Pancreas (tissue), 10 donors: Measurements from ENCODE around the gene PRKAG3. TPM values are rescaled to one million over a fixed set of nuclear protein-coding genes. Genes with fewer than 3 reads are reported as not detected.

Source experiments
- ATAC-seq, 4 donors: fragments of 200-7000 bp; cut with Tn5 transposase; one replicate each; pipeline versions ENCODE4 v1.8.0 to v1.9.1; 2020; ENCODE audit warnings: mild to moderate bottlenecking in 4 of 4, moderate library complexity in 4 of 4
- DNase-seq, 6 donors: peaks; one replicate each; pipeline ENCODE4 v3.0.0-alpha.2; 2020
- FAIRE-seq: peaks from 2 replicates; lab custom pipeline; 2012; peaks lifted over from hg19 to GRCh38; lab: Jason Lieb, UNC
- H3K27ac ChIP-seq, 4 donors: fragments of 200-600 bp; sonication (generic); 1 replicate in 3 of 4; 2 replicates in 1 of 4; pipeline versions ENCODE4 v1.5.0 to v1.8.0; 2020
- H3K27me3 ChIP-seq, 4 donors: fragments of 200-600 bp; one replicate each; pipeline ENCODE4 v1.8.0; 2021
- H3K36me3 ChIP-seq, 3 donors: fragments of 200-600 bp; sonication (generic) in 1 of 3; one replicate each; pipeline versions ENCODE4 v1.5.0 to v1.8.0; 2020 to 2021
- H3K4me1 ChIP-seq, 3 donors: fragments of 200-600 bp; one replicate each; pipeline ENCODE4 v1.8.0; 2021
- H3K4me3 ChIP-seq, 4 donors: fragments of 200-600 bp; sonication (generic) in 2 of 4; one replicate each; pipeline versions ENCODE4 v1.5.0 to v1.8.0; 2020 to 2021
- H3K9me3 ChIP-seq, 4 donors: fragments of 200-600 bp; one replicate each; pipeline ENCODE4 v1.8.0; 2021
- WGBS, 2 donors: extraction: QIAGEN DNeasy Blood & Tissue Kit; methylation state at CpG; one replicate each; pipeline ENCODE4 v1.1.7; 2013; 5-methylcytosine and 5-hydroxymethylcytosine counted together
- intact Hi-C, 3 donors: fragments of 100-400 bp; cut with DNase I; formaldehyde crosslinking; loops; one replicate each; pipeline versions ENCODE4 v1.11.1 to v1.14.2; 2022
- polyA plus RNA-seq, 2 donors: library from polyadenylated mRNA; stranded (reverse); fragments of 200-250 nt; gene quantifications; one replicate each; pipeline ENCODE4 v1.2.3, GENCODE V29; 2013
- total RNA-seq, 6 donors: library from RNA; stranded (reverse); fragmentation: NEBNext Ultra II Directional in 4 of 6; extraction: Animal tissue kit (Norgen Biotek cat#: 25700) in 4 of 6; gene quantifications; one replicate each; pipeline versions ENCODE4 v1.2.1 to v1.2.4, GENCODE V29; 2021 to 2023
- TF ChIP-seq, protein P1 (sequence below), 4 donors: fragments of 200-600 bp; sonication (generic) in 3 of 4; IDR thresholded peaks; one replicate each; pipeline versions ENCODE4 v1.5.0 to v1.8.0; 2021; ENCODE audit warnings: antibody characterized with exemption in 4 of 4
- donor health status: healthy with polysubstance abuse.
- donor health status: DM: no; HTN: no; CAD: no; lungs with moderate emphysema.
- donor health status: DM: no; HTN: no; CAD: no.
- donor health status: control.
- donor health status: control.
- donor health status: Bipolar disorder and iron deficiency.
- donor health status: DM: yes; HTN: yes; CAD: no.
- donor health status: DM: no; HTN: no; CAD: no.
- donor health status: DM: no; HTN: no; CAD: no.
- donor health status: DM: yes; HTN: yes; CAD: no.

The PRKAG3 gene
- total and polyA plus RNA-seq, 8 donors, result not detected

DNA sequence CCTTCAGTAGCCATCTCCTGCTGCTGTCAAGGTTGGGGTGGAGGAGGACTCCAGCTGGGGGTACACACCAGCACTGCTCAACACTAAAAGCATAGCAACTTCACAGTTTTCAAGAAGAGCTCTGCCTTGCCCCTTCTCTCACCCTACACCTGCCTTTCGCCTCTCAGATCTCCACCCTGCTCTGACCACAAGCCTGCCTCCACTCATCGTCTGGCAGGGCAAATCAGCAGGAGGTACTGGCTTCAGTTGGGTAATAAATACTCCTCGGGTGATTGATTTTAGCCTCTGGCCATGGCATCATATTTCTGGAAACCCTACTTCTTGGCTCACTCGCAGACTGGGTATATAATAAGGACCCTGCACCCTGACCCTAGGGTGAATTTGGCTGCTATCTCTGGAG, 3.1 kb upstream of the PRKAG3 start:
- TF ChIP-seq, protein P1, sequence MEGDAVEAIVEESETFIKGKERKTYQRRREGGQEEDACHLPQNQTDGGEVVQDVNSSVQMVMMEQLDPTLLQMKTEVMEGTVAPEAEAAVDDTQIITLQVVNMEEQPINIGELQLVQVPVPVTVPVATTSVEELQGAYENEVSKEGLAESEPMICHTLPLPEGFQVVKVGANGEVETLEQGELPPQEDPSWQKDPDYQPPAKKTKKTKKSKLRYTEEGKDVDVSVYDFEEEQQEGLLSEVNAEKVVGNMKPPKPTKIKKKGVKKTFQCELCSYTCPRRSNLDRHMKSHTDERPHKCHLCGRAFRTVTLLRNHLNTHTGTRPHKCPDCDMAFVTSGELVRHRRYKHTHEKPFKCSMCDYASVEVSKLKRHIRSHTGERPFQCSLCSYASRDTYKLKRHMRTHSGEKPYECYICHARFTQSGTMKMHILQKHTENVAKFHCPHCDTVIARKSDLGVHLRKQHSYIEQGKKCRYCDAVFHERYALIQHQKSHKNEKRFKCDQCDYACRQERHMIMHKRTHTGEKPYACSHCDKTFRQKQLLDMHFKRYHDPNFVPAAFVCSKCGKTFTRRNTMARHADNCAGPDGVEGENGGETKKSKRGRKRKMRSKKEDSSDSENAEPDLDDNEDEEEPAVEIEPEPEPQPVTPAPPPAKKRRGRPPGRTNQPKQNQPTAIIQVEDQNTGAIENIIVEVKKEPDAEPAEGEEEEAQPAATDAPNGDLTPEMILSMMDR (IDR thresholded peaks at IDR 0.05), result no peak
- ATAC-seq, result no peak
- WGBS, 2 donors, result 42 to 51% methylated on average over 4 of the region's 4 CpGs
- no peak for FAIRE-seq
- Histone ChIP-seq H3K4me1 (no peaks in the 10 kb centered on the region), H3K4me3 (no peak overlapping the region), H3K27me3 (no peaks in the 10 kb centered on the region), H3K9me3 (no peaks in the 10 kb centered on the region), H3K36me3 (no peaks in the 10 kb centered on the region), H3K27ac (no peak overlapping the region)
- intact Hi-C loops, result no loop called here
- no peak for DNase-seq

DNA sequence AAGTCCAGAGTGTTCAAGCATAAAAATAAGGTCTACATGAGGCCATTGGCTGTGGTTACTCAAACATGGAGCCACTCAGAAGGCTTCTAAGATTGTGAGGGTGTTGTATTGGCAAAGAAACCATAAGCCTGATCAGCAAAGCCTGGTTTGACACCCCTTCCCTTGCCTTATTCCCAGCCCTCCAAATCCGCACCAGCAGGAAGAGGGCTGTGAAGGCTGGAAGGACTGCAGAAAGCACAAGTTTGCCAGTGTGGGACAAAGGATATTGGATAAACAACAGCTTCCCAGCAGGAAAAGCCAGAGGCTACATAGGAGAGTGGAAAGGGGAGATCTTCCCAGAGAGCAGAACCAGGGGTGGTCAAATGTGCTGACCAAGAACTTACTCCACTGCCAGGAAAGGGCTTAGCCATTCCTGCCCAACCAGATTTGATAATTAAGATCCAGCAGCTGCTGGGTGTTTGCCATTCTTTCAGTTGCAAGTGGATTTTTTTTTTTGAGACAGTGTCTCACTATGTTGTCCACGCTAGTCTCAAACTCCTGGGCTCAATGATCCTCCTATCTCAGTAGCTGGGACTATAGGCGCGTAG, 1.5 kb upstream of the PRKAG3 start:
- no peak for DNase-seq
- no peak overlapping the region for H3K4me3 ChIP-seq
- intact Hi-C loops, result no loop called here
- ATAC-seq, result no peak
- no peaks in the 10 kb centered on the region for H3K4me1 ChIP-seq
- no peaks in the 10 kb centered on the region for H3K36me3 ChIP-seq
- 62 to 67% methylated on average over 4 of the region's 4 CpGs for WGBS, 2 donors
- H3K27ac ChIP-seq, result no peak overlapping the region
- TF ChIP-seq, protein P1 (IDR thresholded peaks at IDR 0.05), result no peak
- no peaks in the 10 kb centered on the region for H3K9me3 ChIP-seq
- H3K27me3 ChIP-seq, result no peaks in the 10 kb centered on the region
- no peak for FAIRE-seq

DNA sequence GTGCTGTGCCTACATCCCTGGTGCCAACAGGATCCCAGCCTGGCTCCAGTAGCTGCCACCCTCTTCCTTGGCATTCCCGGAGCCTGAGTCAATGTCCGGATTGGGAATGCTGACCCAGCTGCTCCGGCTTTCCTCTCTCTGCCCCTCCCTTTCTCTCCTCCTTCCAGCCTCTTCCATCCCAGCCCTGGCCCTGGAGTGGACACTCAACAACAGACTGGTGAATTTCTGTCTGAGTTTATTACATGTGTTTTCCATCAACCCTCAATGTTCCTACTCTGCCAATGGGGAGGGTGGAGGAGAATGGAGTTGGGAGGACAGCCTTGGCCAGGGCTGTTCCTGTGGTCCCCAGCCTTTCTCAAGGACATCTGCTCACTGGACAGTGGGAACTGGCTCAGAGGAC, 917 bp upstream of the PRKAG3 start:
- Histone ChIP-seq H3K9me3 (no peaks in the 10 kb centered on the region), H3K4me1 (no peaks in the 10 kb centered on the region), H3K36me3 (no peaks in the 10 kb centered on the region), H3K27me3 (no peaks in the 10 kb centered on the region), H3K27ac (no peak overlapping the region), H3K4me3 (no peak overlapping the region)
- DNase-seq (no peak), ATAC-seq (no peak), FAIRE-seq (no peak)
- WGBS, 2 donors, result 59 to 85% methylated on average over 3 of the region's 3 CpGs
- TF ChIP-seq, protein P1 (IDR thresholded peaks at IDR 0.05), result no peak
- intact Hi-C loops, result no loop called here

DNA sequence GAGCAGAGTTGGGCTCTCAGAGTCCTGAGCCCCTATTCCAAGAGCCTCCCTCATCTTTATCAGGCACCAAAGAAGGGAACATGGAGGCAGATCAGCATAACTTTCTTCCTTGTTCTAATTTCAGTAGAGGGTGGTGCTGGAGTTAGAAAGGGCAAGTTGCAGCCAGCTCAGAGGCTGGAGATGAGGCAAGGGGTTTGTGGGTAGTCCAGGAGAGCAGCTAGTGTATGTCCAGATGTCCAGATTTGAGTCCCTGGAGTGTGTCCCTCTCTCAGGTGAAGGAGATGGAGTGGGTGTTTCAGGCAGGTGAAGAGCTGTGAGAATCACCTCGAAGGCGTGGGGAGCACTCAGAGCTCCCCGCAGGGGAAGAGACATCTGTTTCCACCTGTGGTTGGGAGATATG, 478 bp upstream of the PRKAG3 start:
- Histone ChIP-seq H3K4me3 (no peak overlapping the region), H3K9me3 (no peaks in the 10 kb centered on the region), H3K27me3 (no peaks in the 10 kb centered on the region), H3K4me1 (no peaks in the 10 kb centered on the region), H3K36me3 (no peaks in the 10 kb centered on the region), H3K27ac (no peak overlapping the region)
- DNase-seq (no peak), FAIRE-seq (no peak), ATAC-seq (peak in 1 of 4 donors; percentile 22)
- TF ChIP-seq, protein P1 (IDR thresholded peaks at IDR 0.05), result no peak
- intact Hi-C loops, result no loop called here
- WGBS, 2 donors, result 52 to 76% methylated on average over 3 of the region's 3 CpGs

DNA sequence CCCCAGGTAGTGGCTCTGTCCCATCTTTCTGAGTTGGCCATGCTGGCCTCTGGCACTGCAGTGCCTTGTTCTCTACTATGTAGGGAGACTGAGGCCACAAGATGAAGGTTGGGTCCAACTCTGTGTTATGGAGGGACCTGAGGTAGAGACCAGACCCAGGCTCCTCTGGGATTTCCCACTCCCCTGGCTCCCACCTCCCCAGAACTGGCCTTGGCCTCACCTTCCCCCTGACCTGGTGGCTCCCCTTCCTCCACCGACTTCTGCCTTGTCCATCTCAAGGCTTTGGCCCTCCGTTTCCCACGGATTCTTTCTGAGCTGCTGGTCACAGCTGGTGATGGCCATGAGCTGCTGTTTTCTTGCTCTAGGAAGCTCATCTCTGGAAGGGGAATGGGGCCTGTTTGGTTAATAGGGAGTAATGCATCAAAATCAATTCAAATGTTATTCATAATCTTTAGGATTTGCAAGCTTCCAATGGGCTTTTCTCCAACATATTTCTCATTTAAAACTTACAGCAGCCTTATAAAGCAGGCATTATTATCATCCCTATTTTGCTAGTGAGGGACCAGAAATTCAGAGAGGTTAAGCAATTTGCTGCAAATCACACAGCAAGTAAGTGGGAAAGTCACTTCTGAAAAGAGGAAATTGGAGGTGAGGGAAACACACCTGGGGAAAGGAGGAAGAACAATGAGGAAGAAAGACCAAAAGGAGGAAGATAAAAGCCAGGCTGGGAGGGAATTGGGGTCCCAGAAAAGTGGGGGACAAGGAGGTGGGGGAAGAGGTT, 887 bp downstream of the PRKAG3 start:
- no peaks in the 10 kb centered on the region for H3K4me1 ChIP-seq
- ATAC-seq, result no peak
- 65 to 66% methylated on average over 3 of the region's 3 CpGs for WGBS, 2 donors
- no peaks in the 10 kb centered on the region for H3K27me3 ChIP-seq
- H3K9me3 ChIP-seq, result no peaks in the 10 kb centered on the region
- no peak for FAIRE-seq
- no peak overlapping the region for H3K4me3 ChIP-seq
- H3K36me3 ChIP-seq, result no peaks in the 10 kb centered on the region
- DNase-seq, result no peak
- H3K27ac ChIP-seq, result no peak overlapping the region
- intact Hi-C loops, result no loop called here
- TF ChIP-seq, protein P1 (IDR thresholded peaks at IDR 0.05), result no peak
